ENCODE measurements around the gene CDH12. TPM values are rescaled to one million over a fixed set of nuclear protein-coding genes. Genes with fewer than 3 reads are reported as not detected.

The CDH12 gene
- total RNA-seq, 4 donors from 2014 or later: not detected

DNA sequence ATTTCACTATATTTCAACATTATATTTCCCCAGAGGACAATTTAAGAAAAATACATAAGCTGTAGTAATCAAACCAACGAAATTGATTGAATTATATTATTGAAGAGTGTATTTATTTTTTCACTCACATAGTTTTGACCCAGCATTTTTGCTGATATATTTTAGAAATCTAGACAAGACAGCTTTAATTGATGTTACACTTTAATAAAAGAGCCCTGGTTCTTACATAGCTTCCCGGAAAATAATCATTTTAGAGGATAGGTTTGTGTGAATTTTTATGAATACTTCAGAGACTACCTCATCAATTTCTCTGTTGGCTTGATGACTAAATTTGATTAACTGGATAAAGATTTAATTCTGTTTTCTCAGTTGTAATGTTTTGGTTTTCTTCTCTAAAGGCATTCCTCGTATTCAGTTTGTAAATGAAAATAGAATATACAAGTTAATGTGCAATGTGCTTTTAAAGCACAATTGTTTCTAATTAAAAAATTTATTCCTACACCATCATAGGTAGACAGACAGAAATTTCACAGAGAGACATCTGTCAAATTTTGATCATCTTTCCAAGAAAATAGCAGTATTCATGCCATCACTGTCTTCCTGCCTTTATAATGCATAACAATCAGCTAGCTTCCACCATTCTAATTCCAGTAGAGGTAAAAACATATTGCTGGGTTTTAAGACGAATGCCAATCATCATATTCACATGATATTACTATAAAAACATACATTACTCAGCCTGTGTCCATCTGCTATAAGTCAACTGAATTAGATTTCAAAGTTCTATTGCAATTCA, 441.4 kb downstream of the CDH12 start:
- no peaks in the 10 kb centered on the region for H3K4me1 ChIP-seq
- H3K9me3 ChIP-seq: no peaks in the 10 kb centered on the region
- DNase-seq: no peak
- no peaks in the 10 kb centered on the region for H3K36me3 ChIP-seq
- no peak overlapping the region for H3K27ac ChIP-seq
- 51 to 60% methylated on average over 4 of the region's 4 CpGs for WGBS, 2 donors
- H3K27me3 ChIP-seq: no peaks in the 10 kb centered on the region
- no peak overlapping the region for H3K4me3 ChIP-seq (replicated peaks in 1 of 3)
- TF ChIP-seq POLR2A (IDR thresholded peaks at IDR 0.05): no peak
- TF ChIP-seq, protein P1, sequence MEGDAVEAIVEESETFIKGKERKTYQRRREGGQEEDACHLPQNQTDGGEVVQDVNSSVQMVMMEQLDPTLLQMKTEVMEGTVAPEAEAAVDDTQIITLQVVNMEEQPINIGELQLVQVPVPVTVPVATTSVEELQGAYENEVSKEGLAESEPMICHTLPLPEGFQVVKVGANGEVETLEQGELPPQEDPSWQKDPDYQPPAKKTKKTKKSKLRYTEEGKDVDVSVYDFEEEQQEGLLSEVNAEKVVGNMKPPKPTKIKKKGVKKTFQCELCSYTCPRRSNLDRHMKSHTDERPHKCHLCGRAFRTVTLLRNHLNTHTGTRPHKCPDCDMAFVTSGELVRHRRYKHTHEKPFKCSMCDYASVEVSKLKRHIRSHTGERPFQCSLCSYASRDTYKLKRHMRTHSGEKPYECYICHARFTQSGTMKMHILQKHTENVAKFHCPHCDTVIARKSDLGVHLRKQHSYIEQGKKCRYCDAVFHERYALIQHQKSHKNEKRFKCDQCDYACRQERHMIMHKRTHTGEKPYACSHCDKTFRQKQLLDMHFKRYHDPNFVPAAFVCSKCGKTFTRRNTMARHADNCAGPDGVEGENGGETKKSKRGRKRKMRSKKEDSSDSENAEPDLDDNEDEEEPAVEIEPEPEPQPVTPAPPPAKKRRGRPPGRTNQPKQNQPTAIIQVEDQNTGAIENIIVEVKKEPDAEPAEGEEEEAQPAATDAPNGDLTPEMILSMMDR (IDR thresholded peaks at IDR 0.05): no peak
- intact Hi-C loops (cut with DNase I): no loop called here

DNA sequence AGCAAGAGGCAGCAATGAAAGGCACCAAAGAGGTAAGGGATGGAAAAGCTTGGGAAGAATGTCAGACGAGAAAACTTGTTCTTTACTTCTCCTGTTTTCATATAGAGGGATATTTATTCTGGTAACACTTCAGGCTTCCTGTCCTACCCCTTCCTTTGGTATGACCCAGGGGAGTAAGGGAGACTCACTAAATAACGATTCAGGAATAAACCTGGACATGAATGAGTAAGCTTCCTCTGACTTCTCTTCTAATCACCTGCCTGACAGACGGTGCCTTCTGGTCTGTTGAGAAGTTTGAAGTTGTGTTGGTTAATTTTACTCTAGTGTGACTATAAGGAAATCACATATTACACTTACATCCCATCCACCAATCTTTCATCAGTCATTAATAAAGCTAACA, 461.2 kb downstream of the CDH12 start:
- no peaks in the 10 kb centered on the region for H3K9me3 ChIP-seq
- intact Hi-C loops (cut with DNase I): no loop called here
- H3K27ac ChIP-seq: no peak overlapping the region
- DNase-seq: no peak
- no peak for TF ChIP-seq POLR2A (IDR thresholded peaks at IDR 0.05)
- TF ChIP-seq, protein P1 (IDR thresholded peaks at IDR 0.05): no peak
- H3K4me1 ChIP-seq: no peaks in the 10 kb centered on the region
- H3K36me3 ChIP-seq: no peaks in the 10 kb centered on the region
- H3K4me3 ChIP-seq (replicated peaks in 1 of 3): no peak overlapping the region
- H3K27me3 ChIP-seq: no peaks in the 10 kb centered on the region
- WGBS, 2 donors: 55 to 65% methylated on average over 3 of the region's 3 CpGs

DNA sequence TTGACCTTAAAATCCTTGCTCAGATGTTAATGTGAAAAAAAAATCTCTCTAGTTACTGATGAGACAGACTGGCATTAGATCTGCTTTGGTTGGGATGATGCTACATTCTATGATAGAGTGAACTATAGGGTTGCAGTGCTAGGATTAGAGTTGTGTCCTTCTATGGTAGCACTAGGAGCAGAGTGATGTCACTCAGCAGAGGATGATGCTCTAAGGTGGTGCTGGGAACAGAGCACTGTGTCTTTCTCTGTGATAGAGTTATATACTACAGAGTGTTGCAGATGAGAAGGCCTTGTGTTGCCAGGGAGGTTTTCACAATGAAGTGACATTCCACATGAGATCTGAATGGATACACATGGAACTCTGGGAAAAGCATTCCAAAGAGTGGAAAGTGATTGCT, 462.3 kb downstream of the CDH12 start:
- intact Hi-C loops (cut with DNase I): no loop called here
- no peaks in the 10 kb centered on the region for H3K36me3 ChIP-seq
- H3K27me3 ChIP-seq: no peaks in the 10 kb centered on the region
- H3K4me3 ChIP-seq (replicated peaks in 1 of 3): no peak overlapping the region
- DNase-seq: no peak
- H3K9me3 ChIP-seq: no peaks in the 10 kb centered on the region
- no peak overlapping the region for H3K27ac ChIP-seq
- TF ChIP-seq, protein P1 (IDR thresholded peaks at IDR 0.05): no peak
- TF ChIP-seq POLR2A (IDR thresholded peaks at IDR 0.05): no peak
- H3K4me1 ChIP-seq: no peaks in the 10 kb centered on the region

DNA sequence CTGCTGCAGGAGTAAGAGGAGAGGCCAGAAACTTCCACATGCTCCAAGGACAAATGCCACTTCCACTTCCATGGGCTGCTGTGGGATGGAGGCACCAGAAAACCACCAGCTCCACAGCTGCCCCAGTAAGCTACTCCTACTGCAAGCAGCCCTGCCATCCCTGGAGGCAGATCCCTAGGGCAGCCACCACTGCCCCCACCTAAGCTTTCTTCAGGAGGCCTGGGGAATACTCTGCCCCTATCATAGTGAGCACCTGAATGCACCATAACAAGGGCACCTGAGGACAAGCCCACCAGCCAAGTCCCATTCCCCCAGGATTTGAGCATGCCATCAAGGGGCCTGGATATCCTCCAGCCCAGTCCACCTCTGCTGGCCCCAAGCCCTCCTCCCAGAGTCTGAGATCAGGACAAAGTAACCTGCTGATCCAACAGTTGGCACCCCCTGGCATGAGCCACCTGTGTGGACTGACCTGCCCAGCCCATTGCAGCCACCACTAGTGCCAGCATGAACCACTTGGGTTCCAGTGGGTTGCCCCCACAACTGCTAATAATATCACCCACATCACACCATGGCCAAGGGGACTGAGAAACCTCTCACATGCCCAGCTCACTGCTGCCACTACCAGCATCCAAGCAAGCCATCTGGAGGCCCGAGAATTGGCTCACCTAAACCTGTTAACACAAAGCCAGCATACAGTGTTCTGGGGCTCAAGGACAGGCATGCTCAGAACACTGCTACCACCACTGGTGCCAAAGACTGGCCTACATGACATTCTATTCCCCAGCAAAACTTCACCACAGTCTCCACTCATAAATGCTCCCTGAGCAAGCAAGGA, 480.1 kb downstream of the CDH12 start:
- WGBS, 2 donors: 88% methylated on average over 1 of the region's 1 CpG; no CpG with 5 or more reads in 1 of the 2 donors
- TF ChIP-seq POLR2A (IDR thresholded peaks at IDR 0.05): no peak
- TF ChIP-seq, protein P1 (IDR thresholded peaks at IDR 0.05): no peak

DNA sequence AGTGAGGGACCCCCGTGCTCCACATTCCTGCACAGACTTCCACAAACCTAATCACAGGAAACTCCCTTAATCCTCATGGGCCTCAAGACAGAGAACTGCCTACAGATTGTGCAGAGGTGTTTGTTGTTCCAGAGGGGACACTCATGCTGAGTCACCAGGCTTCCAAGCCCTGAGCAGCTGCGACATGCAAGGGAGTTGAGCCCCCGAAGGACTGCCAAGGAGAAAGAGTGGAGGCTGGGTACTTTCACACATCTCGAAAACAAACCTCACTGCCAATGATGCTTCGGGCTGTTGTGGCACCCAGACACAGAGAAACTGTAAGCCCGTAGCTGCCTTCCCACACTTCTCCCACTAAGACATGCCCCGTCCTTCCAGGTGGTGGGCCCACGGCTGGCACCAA, 480.8 kb downstream of the CDH12 start:
- Histone ChIP-seq H3K36me3 (no peaks in the 10 kb centered on the region), H3K27ac (no peak overlapping the region), H3K9me3 (no peaks in the 10 kb centered on the region), H3K27me3 (no peaks in the 10 kb centered on the region), H3K4me1 (no peaks in the 10 kb centered on the region), H3K4me3 (replicated peaks in 1 of 3) (no peak overlapping the region)
- intact Hi-C loops (cut with DNase I): no loop called here
- DNase-seq: no peak
- 79 to 80% methylated on average over 8 of the region's 8 CpGs for WGBS, 2 donors
- no peak for TF ChIP-seq POLR2A (IDR thresholded peaks at IDR 0.05)
- TF ChIP-seq, protein P1 (IDR thresholded peaks at IDR 0.05): no peak

More for the DNA sequence above, 480.1 kb downstream of the CDH12 start:
- no peaks in the 10 kb centered on the region for H3K27me3 ChIP-seq
- H3K27ac ChIP-seq: no peak overlapping the region
- DNase-seq: no peak
- no peaks in the 10 kb centered on the region for H3K36me3 ChIP-seq
- intact Hi-C loops (cut with DNase I): no loop called here
- H3K9me3 ChIP-seq: no peaks in the 10 kb centered on the region
- H3K4me3 ChIP-seq (replicated peaks in 1 of 3): no peak overlapping the region
- no peaks in the 10 kb centered on the region for H3K4me1 ChIP-seq

All from thyroid gland (tissue), 4 donors.